Endothelial cell of umbilical vein (primary cell): ENCODE measurements around the gene LEMD3. TPM values are rescaled to one million over a fixed set of nuclear protein-coding genes. Genes with fewer than 3 reads are reported as not detected.

Experiments used
- BruUV-seq: library from RNA; stranded (reverse); fragments of 400-500 nt; replicated peaks from 2 replicates; lab custom pipeline; 2021; lab: Mats Ljungman, UMichigan
- CTCF ChIA-PET: fragments of 300-600, 350-600 bp; sonication (Branson Sonifier 250); formaldehyde crosslinking; loops from one replicate; lab custom pipeline; 2021; ENCODE audit warnings: antibody characterized with exemption, inconsistent platforms; lab: Charles Lee
- POLR2A ChIA-PET: fragments of 300-600, 350-600 bp; sonication (Branson Sonifier 250); formaldehyde crosslinking; loops from one replicate; lab custom pipeline; 2021; ENCODE audit warnings: antibody characterized with exemption, inconsistent platforms; lab: Charles Lee
- DNase-seq: peaks from one replicate; pipeline ENCODE4 v3.0.0-alpha.2; 2011; ENCODE audit warnings: low read depth, low spot score
- FAIRE-seq: peaks from 2 replicates; lab custom pipeline; 2011; peaks lifted over from hg19 to GRCh38; lab: Jason Lieb, UNC
- H2AFZ ChIP-seq: 2 replicates; pipeline ENCODE4 v1.6.0; 2012; ENCODE audit warnings: low read depth, low read length, control low read depth, inconsistent platforms
- H3K27ac ChIP-seq: 2 replicates; pipeline ENCODE4 v1.5.1; 2011; ENCODE audit warnings: low read depth, mild to moderate bottlenecking, control low read depth, low read length, moderate library complexity; ENCODE audit not compliant: insufficient read depth
- H3K27me3 ChIP-seq, 2 experiments: 2 replicates each; pipeline versions ENCODE4 v1.6.0 to v1.6.1; 2011; ENCODE audit warnings: low read length in 2 of 2, mixed read lengths in 1 of 2; ENCODE audit not compliant: control insufficient read depth in 2 of 2, insufficient read depth in 2 of 2
- H3K36me3 ChIP-seq, 2 experiments: 2 replicates in 1 of 2; 3 replicates in 1 of 2; pipeline ENCODE4 v1.5.1; 2011; ENCODE audit warnings: low read length in 2 of 2, mild to moderate bottlenecking in 1 of 2, moderate library complexity in 1 of 2; ENCODE audit not compliant: control insufficient read depth in 2 of 2, insufficient read depth in 2 of 2; ENCODE audit errors: extremely low read depth in 1 of 2
- H3K4me1 ChIP-seq: 3 replicates; pipeline ENCODE4 v1.5.1; 2011; ENCODE audit warnings: mild to moderate bottlenecking, low read length; ENCODE audit not compliant: control insufficient read depth, insufficient read depth; ENCODE audit errors: extremely low read depth
- H3K4me2 ChIP-seq: 2 replicates; pipeline ENCODE4 v1.6.1; 2011; ENCODE audit warnings: low read length, control low read depth, mixed read lengths; ENCODE audit not compliant: insufficient read depth
- H3K4me3 ChIP-seq, 3 experiments: fragments of 200-600 bp in 1 of 3; sonication (generic), shearing (Covaris generic) in 1 of 3; replicated peaks in 1 of 3; 2 replicates each; pipeline ENCODE4 v1.5.1; 2011 to 2016; ENCODE audit warnings: control low read depth in 3 of 3, low read length in 3 of 3, mild to moderate bottlenecking in 2 of 3, inconsistent platforms in 1 of 3, low read depth in 1 of 3, moderate library complexity in 1 of 3; ENCODE audit not compliant: insufficient read depth in 1 of 3
- H3K79me2 ChIP-seq: 2 replicates; pipeline ENCODE4 v1.6.0; 2012; ENCODE audit warnings: low read length, inconsistent platforms; ENCODE audit not compliant: control insufficient read depth, insufficient read depth
- H3K9ac ChIP-seq: replicated peaks from 2 replicates; pipeline ENCODE3; 2011; ENCODE audit warnings: low read length, control low read depth; ENCODE audit not compliant: insufficient read depth; ENCODE audit errors: extremely low read depth
- H3K9me1 ChIP-seq: replicated peaks from 3 replicates; pipeline ENCODE4 v1.6.0; 2011; ENCODE audit warnings: mild to moderate bottlenecking, low read length; ENCODE audit not compliant: control insufficient read depth, insufficient read depth; ENCODE audit errors: extremely low read depth
- H3K9me3 ChIP-seq: replicated peaks from 2 replicates; pipeline ENCODE4 v1.5.1; 2012; ENCODE audit warnings: low read length, inconsistent platforms; ENCODE audit not compliant: control insufficient read depth, insufficient read depth
- H4K20me1 ChIP-seq: replicated peaks from 2 replicates; pipeline ENCODE3; 2011; ENCODE audit warnings: mild to moderate bottlenecking, low read length; ENCODE audit not compliant: control insufficient read depth, insufficient read depth; ENCODE audit errors: extremely low read depth
- EZH2 ChIP-seq: IDR thresholded peaks from 2 replicates; pipeline ENCODE4 v1.6.1; 2012; ENCODE audit warnings: borderline replicate concordance, low read depth, mild to moderate bottlenecking, moderate library complexity, low read length, inconsistent platforms; ENCODE audit not compliant: severe bottlenecking
- FOS ChIP-seq: IDR thresholded peaks from 2 replicates; pipeline ENCODE4 v1.6.1; 2011; ENCODE audit warnings: mild to moderate bottlenecking, low read length, moderate library complexity, borderline replicate concordance; ENCODE audit not compliant: insufficient read depth
- GATA2 ChIP-seq: IDR thresholded peaks from 2 replicates; pipeline ENCODE4 v1.7.0; 2011; ENCODE audit warnings: low read depth, mild to moderate bottlenecking, moderate library complexity, mixed read lengths, low read length; ENCODE audit not compliant: insufficient read length, insufficient read depth
- JUN ChIP-seq: IDR thresholded peaks from 2 replicates; pipeline ENCODE4 v1.6.1; 2011; ENCODE audit warnings: borderline replicate concordance, low read depth; ENCODE audit not compliant: insufficient read length, insufficient read depth
- MYC ChIP-seq: IDR thresholded peaks from one replicate; pipeline ENCODE4 v1.6.1; 2011; ENCODE audit warnings: mild to moderate bottlenecking, low read depth, low read length
- POLR2A ChIP-seq: IDR thresholded peaks from 2 replicates; pipeline ENCODE4 v1.6.1; 2012; ENCODE audit warnings: low read depth, mild to moderate bottlenecking, control low read depth, low read length
- POLR2AphosphoS5 ChIP-seq: IDR thresholded peaks from 2 replicates; pipeline ENCODE4 v1.6.1; 2012; ENCODE audit warnings: low read depth, mild to moderate bottlenecking, control low read depth, low read length, moderate library complexity; ENCODE audit not compliant: insufficient read depth
- dilution Hi-C: fragments of 300-500 bp; cut with MboI; formaldehyde crosslinking; loops from one replicate; pipeline ENCODE4 v1.15.0; 2019; ENCODE audit warnings: low sequenced_read_pairs; ENCODE audit not compliant: extremely low pct_ligation_motif_present
- intact Hi-C: fragments of 100-400 bp; cut with micrococcal nuclease; formaldehyde crosslinking; loops from one replicate; pipeline ENCODE4 v1.10.0; 2022
- polyA plus RNA-seq, 4 experiments: library from polyadenylated mRNA; depleted of rRNA in 3 of 4; stranded (reverse) in 3 of 4; unstranded in 1 of 4; fragments of >200 nt; gene quantifications; 2 replicates each; pipeline versions ENCODE4 v1.2.1 to v1.2.3, GENCODE V29; 2011 to 2012; ENCODE audit warnings: missing spikeins in 1 of 4
- total RNA-seq: library from RNA; stranded (reverse); gene quantifications from 2 replicates; pipeline ENCODE4 v1.2.3, GENCODE V29; 2021
- TF ChIP-seq, protein P1 (sequence below): IDR thresholded peaks from 2 replicates; pipeline ENCODE4 v1.6.1; 2011; ENCODE audit not compliant: insufficient read depth, insufficient read length
- TF ChIP-seq, protein P2 (sequence below), 2 donors: IDR thresholded peaks; 1 replicate in 1 of 2; 2 replicates in 1 of 2; pipeline ENCODE4 v1.5.1; 2011; ENCODE audit warnings: low read length in 2 of 2, mild to moderate bottlenecking in 2 of 2, moderate library complexity in 2 of 2, control low read depth in 1 of 2, inconsistent platforms in 1 of 2, low read depth in 1 of 2; ENCODE audit not compliant: insufficient read depth in 1 of 2; ENCODE audit errors: extremely low read depth in 1 of 2

LEMD3 gene
- total and polyA plus RNA-seq, 2 donors (not counting 3 experiments of a cell fraction or from before 2014, with no cell fraction given) = 7.4 to 24.2 TPM

DNA sequence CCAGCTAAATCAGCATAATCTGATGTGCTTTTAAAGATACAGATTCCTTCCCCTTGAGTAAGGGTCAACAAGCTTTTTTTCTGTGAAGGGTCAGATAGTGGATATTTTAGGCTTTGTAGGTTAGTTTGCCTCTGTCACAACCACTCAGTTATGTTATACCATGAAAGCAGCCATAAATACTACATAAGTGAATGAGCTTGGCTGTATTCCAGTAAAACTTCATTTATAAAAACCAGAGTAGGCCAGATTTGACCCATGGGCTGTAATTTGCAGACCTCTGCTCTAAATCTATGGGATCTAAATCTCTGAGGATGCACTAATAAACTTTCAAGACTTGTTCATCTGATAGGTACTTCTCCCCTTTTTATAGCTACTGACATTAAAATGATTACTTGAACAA, 47.7 kb downstream of the LEMD3 start:
- no peak overlapping the region for H3K9ac ChIP-seq
- BruUV-seq = no TSS peak
- no peak overlapping the region for H2AFZ ChIP-seq
- H4K20me1 ChIP-seq = no peaks in the 10 kb centered on the region
- TF ChIP-seq FOS = no peak
- TF ChIP-seq POLR2AphosphoS5 = no peak
- no peak for TF ChIP-seq JUN
- TF ChIP-seq, protein P1, sequence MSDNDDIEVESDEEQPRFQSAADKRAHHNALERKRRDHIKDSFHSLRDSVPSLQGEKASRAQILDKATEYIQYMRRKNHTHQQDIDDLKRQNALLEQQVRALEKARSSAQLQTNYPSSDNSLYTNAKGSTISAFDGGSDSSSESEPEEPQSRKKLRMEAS = no peak
- no peak for TF ChIP-seq EZH2
- TF ChIP-seq, protein P2, sequence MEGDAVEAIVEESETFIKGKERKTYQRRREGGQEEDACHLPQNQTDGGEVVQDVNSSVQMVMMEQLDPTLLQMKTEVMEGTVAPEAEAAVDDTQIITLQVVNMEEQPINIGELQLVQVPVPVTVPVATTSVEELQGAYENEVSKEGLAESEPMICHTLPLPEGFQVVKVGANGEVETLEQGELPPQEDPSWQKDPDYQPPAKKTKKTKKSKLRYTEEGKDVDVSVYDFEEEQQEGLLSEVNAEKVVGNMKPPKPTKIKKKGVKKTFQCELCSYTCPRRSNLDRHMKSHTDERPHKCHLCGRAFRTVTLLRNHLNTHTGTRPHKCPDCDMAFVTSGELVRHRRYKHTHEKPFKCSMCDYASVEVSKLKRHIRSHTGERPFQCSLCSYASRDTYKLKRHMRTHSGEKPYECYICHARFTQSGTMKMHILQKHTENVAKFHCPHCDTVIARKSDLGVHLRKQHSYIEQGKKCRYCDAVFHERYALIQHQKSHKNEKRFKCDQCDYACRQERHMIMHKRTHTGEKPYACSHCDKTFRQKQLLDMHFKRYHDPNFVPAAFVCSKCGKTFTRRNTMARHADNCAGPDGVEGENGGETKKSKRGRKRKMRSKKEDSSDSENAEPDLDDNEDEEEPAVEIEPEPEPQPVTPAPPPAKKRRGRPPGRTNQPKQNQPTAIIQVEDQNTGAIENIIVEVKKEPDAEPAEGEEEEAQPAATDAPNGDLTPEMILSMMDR (IDR thresholded peaks at IDR 0.05; ENCODE audit: extremely low read depth in 1 of 2, insufficient read depth in 1 of 2, low read depth in 1 of 2, low read length in 2 of 2) = no peak
- TF ChIP-seq POLR2A = no peak
- TF ChIP-seq MYC = no peak
- TF ChIP-seq GATA2 = no peak
- DNase-seq = no peak
- H3K79me2 ChIP-seq = peaks cover 5% of the 10 kb centered on the region
- intact Hi-C loops = no loop called here
- no peak overlapping the region for H3K27ac ChIP-seq
- no peaks in the 10 kb centered on the region for H3K27me3 ChIP-seq
- H3K36me3 ChIP-seq = peaks cover 0 to 5% of the 10 kb centered on the region in 2 experiments
- H3K9me1 ChIP-seq = no peaks in the 10 kb centered on the region
- dilution Hi-C loops = no loop called here
- ChIA-PET POLR2A (no interaction called here), CTCF (interaction anchor here (1.0 to 3.4 kb wide), 2 partner anchors 15 to 45 kb away, joined by 3 to 33 read pairs; no protein-coding TSS in a partner anchor)
- H3K9me3 ChIP-seq = no peaks in the 10 kb centered on the region
- H3K4me3 ChIP-seq = no peak overlapping the region
- no peak overlapping the region for H3K4me2 ChIP-seq
- no peak for FAIRE-seq
- H3K4me1 ChIP-seq = no peaks in the 10 kb centered on the region
